ENCODE results near the gene CNPY3.

DNA sequence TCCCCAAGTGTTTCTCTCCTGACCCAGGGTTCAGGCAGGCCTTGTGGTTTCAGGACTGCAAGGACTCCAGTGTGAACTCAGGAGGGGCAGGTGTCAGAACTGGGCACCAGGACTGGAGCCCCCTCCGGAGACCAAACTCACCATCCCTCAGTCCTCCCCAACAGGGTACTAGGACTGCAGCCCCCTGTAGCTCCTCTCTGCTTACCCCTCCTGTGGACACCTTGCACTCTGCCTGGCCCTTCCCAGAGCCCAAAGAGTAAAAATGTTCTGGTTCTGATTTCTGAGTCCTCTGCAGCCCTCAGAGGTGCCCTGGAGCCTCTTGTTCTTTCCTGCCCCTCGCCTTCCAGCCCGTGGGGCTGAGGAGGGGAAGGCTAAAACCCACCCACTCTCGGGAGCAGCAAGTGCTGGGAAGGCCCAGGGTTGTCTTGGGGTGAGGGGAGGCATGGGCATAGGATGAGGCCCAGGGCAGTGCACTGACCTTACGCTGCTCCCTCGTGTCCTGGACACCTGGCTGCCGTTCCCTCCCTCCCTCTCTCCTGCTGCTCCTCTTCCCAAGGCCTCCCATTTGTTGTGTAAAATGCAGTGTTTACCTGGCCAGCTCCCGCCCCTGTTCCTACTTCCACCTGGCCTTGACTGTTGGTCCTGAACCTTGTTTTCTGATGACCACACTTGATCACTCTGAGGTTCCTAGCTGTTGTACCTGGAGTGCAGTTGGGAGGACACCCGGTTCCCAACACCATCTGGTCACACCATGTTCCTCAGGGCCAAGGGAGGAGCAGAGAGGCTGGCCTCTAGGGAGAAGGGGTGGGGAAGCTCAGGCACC, 9.9 kb downstream of the CNPY3 start:
- TF ChIP-seq, protein P1, sequence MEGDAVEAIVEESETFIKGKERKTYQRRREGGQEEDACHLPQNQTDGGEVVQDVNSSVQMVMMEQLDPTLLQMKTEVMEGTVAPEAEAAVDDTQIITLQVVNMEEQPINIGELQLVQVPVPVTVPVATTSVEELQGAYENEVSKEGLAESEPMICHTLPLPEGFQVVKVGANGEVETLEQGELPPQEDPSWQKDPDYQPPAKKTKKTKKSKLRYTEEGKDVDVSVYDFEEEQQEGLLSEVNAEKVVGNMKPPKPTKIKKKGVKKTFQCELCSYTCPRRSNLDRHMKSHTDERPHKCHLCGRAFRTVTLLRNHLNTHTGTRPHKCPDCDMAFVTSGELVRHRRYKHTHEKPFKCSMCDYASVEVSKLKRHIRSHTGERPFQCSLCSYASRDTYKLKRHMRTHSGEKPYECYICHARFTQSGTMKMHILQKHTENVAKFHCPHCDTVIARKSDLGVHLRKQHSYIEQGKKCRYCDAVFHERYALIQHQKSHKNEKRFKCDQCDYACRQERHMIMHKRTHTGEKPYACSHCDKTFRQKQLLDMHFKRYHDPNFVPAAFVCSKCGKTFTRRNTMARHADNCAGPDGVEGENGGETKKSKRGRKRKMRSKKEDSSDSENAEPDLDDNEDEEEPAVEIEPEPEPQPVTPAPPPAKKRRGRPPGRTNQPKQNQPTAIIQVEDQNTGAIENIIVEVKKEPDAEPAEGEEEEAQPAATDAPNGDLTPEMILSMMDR (IDR thresholded peaks at IDR 0.05), result no peak
- TF ChIP-seq POLR2AphosphoS5 (IDR thresholded peaks at IDR 0.05), result no peak

Measured in stomach (tissue), 4 donors.